HepG2 (cell line): Measurements from ENCODE around the gene MALRD1.

ENCODE experiments used
- TF ChIP-seq, protein P1 (sequence below): sonication (generic); formaldehyde crosslinking; IDR thresholded peaks from 2 replicates; pipeline ENCODE4 v1.4.0; 2020; ENCODE audit warnings: missing genetic modification reagents, borderline replicate concordance
- TF ChIP-seq, protein P2 (sequence below): sonication (generic); formaldehyde crosslinking; IDR thresholded peaks from 2 replicates; pipeline ENCODE4 v1.5.0; 2020; ENCODE audit warnings: mild to moderate bottlenecking, missing genetic modification reagents, moderate library complexity

DNA sequence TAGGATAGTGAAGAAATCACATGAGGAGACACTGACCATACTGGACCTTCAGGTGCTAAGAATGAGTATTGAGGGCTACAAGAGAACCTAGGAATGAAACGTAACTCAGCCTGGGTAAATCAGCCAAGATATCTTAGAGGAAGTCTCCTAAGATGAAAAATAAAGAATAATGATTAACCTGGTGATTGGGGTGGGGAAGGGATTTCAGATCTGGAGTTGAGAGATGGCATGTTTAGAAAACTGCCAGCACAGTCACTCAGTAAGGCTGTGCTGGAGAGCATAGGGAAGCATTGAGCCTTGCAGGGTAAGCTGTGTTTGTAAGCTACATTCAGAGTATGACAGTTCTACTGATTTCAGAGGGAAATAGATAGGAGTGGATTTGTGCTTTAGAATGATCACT lies 1.9 kb upstream of the MALRD1 start:
- TF ChIP-seq, protein P1, sequence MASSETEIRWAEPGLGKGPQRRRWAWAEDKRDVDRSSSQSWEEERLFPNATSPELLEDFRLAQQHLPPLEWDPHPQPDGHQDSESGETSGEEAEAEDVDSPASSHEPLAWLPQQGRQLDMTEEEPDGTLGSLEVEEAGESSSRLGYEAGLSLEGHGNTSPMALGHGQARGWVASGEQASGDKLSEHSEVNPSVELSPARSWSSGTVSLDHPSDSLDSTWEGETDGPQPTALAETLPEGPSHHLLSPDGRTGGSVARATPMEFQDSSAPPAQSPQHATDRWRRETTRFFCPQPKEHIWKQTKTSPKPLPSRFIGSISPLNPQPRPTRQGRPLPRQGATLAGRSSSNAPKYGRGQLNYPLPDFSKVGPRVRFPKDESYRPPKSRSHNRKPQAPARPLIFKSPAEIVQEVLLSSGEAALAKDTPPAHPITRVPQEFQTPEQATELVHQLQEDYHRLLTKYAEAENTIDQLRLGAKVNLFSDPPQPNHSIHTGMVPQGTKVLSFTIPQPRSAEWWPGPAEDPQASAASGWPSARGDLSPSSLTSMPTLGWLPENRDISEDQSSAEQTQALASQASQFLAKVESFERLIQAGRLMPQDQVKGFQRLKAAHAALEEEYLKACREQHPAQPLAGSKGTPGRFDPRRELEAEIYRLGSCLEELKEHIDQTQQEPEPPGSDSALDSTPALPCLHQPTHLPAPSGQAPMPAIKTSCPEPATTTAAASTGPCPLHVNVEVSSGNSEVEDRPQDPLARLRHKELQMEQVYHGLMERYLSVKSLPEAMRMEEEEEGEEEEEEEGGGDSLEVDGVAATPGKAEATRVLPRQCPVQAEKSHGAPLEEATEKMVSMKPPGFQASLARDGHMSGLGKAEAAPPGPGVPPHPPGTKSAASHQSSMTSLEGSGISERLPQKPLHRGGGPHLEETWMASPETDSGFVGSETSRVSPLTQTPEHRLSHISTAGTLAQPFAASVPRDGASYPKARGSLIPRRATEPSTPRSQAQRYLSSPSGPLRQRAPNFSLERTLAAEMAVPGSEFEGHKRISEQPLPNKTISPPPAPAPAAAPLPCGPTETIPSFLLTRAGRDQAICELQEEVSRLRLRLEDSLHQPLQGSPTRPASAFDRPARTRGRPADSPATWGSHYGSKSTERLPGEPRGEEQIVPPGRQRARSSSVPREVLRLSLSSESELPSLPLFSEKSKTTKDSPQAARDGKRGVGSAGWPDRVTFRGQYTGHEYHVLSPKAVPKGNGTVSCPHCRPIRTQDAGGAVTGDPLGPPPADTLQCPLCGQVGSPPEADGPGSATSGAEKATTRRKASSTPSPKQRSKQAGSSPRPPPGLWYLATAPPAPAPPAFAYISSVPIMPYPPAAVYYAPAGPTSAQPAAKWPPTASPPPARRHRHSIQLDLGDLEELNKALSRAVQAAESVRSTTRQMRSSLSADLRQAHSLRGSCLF (CRISPR knock-in tag): no peak
- TF ChIP-seq, protein P2, sequence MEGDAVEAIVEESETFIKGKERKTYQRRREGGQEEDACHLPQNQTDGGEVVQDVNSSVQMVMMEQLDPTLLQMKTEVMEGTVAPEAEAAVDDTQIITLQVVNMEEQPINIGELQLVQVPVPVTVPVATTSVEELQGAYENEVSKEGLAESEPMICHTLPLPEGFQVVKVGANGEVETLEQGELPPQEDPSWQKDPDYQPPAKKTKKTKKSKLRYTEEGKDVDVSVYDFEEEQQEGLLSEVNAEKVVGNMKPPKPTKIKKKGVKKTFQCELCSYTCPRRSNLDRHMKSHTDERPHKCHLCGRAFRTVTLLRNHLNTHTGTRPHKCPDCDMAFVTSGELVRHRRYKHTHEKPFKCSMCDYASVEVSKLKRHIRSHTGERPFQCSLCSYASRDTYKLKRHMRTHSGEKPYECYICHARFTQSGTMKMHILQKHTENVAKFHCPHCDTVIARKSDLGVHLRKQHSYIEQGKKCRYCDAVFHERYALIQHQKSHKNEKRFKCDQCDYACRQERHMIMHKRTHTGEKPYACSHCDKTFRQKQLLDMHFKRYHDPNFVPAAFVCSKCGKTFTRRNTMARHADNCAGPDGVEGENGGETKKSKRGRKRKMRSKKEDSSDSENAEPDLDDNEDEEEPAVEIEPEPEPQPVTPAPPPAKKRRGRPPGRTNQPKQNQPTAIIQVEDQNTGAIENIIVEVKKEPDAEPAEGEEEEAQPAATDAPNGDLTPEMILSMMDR: no peak
